ENCODE data around the gene MTMR3. TPM values are rescaled to one million over a fixed set of nuclear protein-coding genes. Genes with fewer than 3 reads are reported as not detected.

MTMR3 gene
- total RNA-seq, 4 donors from 2014 or later: 17.2 to 77.8 (median 62.5) TPM

DNA sequence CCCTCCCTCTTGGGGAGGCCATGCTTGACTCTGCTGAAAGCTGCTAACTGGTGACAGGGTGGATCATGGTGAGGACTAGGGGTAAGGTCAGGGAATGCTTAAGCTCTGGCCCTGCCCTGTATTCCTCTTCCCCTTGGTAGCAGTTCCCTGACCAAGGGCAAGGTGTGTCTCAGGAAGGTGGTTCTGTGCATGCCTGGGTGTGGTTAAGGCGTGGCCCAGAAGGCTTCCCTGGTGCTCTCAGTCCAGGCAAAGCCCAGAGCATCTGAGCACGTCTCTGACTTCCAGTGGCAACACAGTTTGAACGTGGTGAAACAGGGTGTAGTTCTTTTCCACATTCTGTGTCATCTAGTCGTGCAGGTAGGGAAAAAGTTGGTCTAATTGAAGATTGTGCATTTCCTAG, 144.2 kb downstream of the MTMR3 start:
- no peak overlapping the region for H3K4me3 ChIP-seq
- intact Hi-C loops (cut with DNase I; ENCODE audit: low total_unique reads): no loop called here
- no peaks in the 10 kb centered on the region for H3K9me3 ChIP-seq
- no peaks in the 10 kb centered on the region for H3K4me1 ChIP-seq
- TF ChIP-seq, protein P1, sequence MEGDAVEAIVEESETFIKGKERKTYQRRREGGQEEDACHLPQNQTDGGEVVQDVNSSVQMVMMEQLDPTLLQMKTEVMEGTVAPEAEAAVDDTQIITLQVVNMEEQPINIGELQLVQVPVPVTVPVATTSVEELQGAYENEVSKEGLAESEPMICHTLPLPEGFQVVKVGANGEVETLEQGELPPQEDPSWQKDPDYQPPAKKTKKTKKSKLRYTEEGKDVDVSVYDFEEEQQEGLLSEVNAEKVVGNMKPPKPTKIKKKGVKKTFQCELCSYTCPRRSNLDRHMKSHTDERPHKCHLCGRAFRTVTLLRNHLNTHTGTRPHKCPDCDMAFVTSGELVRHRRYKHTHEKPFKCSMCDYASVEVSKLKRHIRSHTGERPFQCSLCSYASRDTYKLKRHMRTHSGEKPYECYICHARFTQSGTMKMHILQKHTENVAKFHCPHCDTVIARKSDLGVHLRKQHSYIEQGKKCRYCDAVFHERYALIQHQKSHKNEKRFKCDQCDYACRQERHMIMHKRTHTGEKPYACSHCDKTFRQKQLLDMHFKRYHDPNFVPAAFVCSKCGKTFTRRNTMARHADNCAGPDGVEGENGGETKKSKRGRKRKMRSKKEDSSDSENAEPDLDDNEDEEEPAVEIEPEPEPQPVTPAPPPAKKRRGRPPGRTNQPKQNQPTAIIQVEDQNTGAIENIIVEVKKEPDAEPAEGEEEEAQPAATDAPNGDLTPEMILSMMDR (IDR thresholded peaks at IDR 0.05): no peak
- no peak for TF ChIP-seq POLR2A (IDR thresholded peaks at IDR 0.05)
- H3K27ac ChIP-seq: no peak overlapping the region
- no peaks in the 10 kb centered on the region for H3K36me3 ChIP-seq
- no peaks in the 10 kb centered on the region for H3K27me3 ChIP-seq
- no peak for DNase-seq

DNA sequence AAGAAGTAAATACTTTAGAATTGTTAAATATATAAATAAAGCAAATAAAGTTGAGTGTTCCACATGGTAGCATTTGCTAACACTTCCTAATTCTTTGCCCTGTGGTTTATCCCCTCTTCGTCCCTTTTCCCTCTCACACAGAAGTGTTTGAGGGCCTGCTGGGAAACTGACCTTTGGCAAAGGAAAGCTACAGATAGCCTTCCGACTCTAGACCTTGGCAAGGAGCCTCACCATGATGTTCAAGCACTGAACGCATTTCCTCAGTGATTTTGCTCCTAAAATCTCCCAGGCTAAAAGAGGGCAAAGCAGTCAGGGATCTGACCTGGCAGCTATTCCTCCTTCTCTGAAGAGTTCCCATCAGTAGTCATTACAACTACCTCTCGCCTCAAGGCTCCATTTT, 144.8 kb downstream of the MTMR3 start:
- H3K4me1 ChIP-seq: no peaks in the 10 kb centered on the region
- H3K36me3 ChIP-seq: no peaks in the 10 kb centered on the region
- no peaks in the 10 kb centered on the region for H3K9me3 ChIP-seq
- no peak overlapping the region for H3K4me3 ChIP-seq
- no peak overlapping the region for H3K27ac ChIP-seq
- no peaks in the 10 kb centered on the region for H3K27me3 ChIP-seq
- no peak for DNase-seq
- intact Hi-C loops (cut with DNase I; ENCODE audit: low total_unique reads): no loop called here
- TF ChIP-seq, protein P1 (IDR thresholded peaks at IDR 0.05): no peak

GRCh38 chr22:30028731-30029130, 145.8 kb downstream of the MTMR3 start:
- no peaks in the 10 kb centered on the region for H3K4me1 ChIP-seq
- no peak for TF ChIP-seq POLR2A (IDR thresholded peaks at IDR 0.05)
- TF ChIP-seq, protein P1 (IDR thresholded peaks at IDR 0.05): no peak

DNA sequence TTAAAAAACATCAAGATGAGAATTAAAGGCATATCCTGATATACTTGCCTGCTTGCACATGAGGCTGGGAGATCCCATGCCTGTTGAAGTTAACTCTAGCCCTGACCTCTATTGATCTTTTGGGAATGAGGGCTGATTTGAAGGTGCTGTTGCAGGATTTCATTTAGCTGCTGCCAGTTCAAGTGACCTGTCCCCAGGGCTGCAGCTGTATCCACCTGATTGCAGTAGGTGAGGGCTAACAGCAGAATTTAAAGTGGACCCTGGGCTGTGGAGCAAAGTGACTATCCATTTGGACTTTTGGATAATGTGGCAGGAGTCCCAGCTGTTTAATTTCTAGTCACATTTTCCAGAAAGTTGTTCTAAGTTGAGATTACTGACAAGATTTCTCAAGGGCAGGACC, 146.5 kb downstream of the MTMR3 start:
- H3K27ac ChIP-seq: no peak overlapping the region
- H3K4me3 ChIP-seq: no peak overlapping the region
- H3K27me3 ChIP-seq: no peaks in the 10 kb centered on the region
- H3K36me3 ChIP-seq: no peaks in the 10 kb centered on the region
- no peak for DNase-seq
- no peaks in the 10 kb centered on the region for H3K4me1 ChIP-seq
- H3K9me3 ChIP-seq: no peaks in the 10 kb centered on the region
- intact Hi-C loops (cut with DNase I; ENCODE audit: low total_unique reads): no loop called here
- TF ChIP-seq, protein P1 (IDR thresholded peaks at IDR 0.05): no peak
- TF ChIP-seq POLR2A (IDR thresholded peaks at IDR 0.05): no peak

More at GRCh38 chr22:30028731-30029130, 145.8 kb downstream of the MTMR3 start:
- no peaks in the 10 kb centered on the region for H3K9me3 ChIP-seq
- intact Hi-C loops (cut with DNase I; ENCODE audit: low total_unique reads): no loop called here
- H3K36me3 ChIP-seq: no peaks in the 10 kb centered on the region
- H3K4me3 ChIP-seq: no peak overlapping the region
- no peaks in the 10 kb centered on the region for H3K27me3 ChIP-seq
- DNase-seq: no peak
- no peak overlapping the region for H3K27ac ChIP-seq

- intact Hi-C loops (cut with DNase I; ENCODE audit: low total_unique reads): no loop called here
- H3K36me3 ChIP-seq: no peaks in the 10 kb centered on the region
- H3K27ac ChIP-seq: no peak overlapping the region
- TF ChIP-seq, protein P1 (IDR thresholded peaks at IDR 0.05): no peak
- H3K27me3 ChIP-seq: no peaks in the 10 kb centered on the region
- DNase-seq: no peak
- no peak overlapping the region for H3K4me3 ChIP-seq
- no peaks in the 10 kb centered on the region for H3K9me3 ChIP-seq
- no peaks in the 10 kb centered on the region for H3K4me1 ChIP-seq
Observed at GRCh38 chr22:30030329-30030728, 147.4 kb downstream of the MTMR3 start.
